GM21423 (cell line): ENCODE data around the gene KIAA1671.
"Not testable (repeated sequence)": the region's sequence is repeated elsewhere in the genome, so short reads cannot be mapped to it uniquely, and the experiment has no call there.

Source experiments
- ATAC-seq: cut with Tn5 transposase; IDR thresholded peaks from one replicate; pipeline ENCODE4 v1.9.1; 2021; ENCODE audit warnings: mild to moderate bottlenecking, moderate library complexity; ENCODE audit not compliant: unreplicated experiment

The KIAA1671 gene

GRCh38 chr22:25183949-25184619 lies 231.6 kb downstream of the KIAA1671 start:
- no peak for ATAC-seq

GRCh38 chr22:25186140-25186539 lies 233.6 kb downstream of the KIAA1671 start:
- no peak for ATAC-seq

GRCh38 chr22:25187469-25187868 lies 235.0 kb downstream of the KIAA1671 start:
- ATAC-seq, result no peak

GRCh38 chr22:25192406-25192805 lies 239.9 kb downstream of the KIAA1671 start:
- ATAC-seq, result no peak

- ATAC-seq, result no peak
Observed at GRCh38 chr22:25193130-25193529, 240.6 kb downstream of the KIAA1671 start.

GRCh38 chr22:25193548-25193947 lies 241.0 kb downstream of the KIAA1671 start:
- no peak for ATAC-seq

GRCh38 chr22:25196326-25196725 lies 243.8 kb downstream of the KIAA1671 start:
- no peak for ATAC-seq

- ATAC-seq, result no peak
Observed at GRCh38 chr22:25197340-25197739, 244.8 kb downstream of the KIAA1671 start.

- ATAC-seq, result no peak
Observed at GRCh38 chr22:25199731-25200520, 247.4 kb downstream of the KIAA1671 start, which contains the start of gene CRYBB3. CRYBB3 (plus strand) TSS chr22:25199858; CDS start chr22:25201397, 1,539 bp downstream.

- ATAC-seq, result no peak
Observed at GRCh38 chr22:25200967-25201366, 248.5 kb downstream of the KIAA1671 start.

GRCh38 chr22:25201557-25202273 lies 249.2 kb downstream of the KIAA1671 start:
- no peak for ATAC-seq

GRCh38 chr22:25202290-25202921 lies 249.9 kb downstream of the KIAA1671 start:
- ATAC-seq, result no peak

- ATAC-seq, result no peak
Observed at GRCh38 chr22:25203082-25203481, 250.6 kb downstream of the KIAA1671 start.

GRCh38 chr22:25204547-25204946 lies 252.0 kb downstream of the KIAA1671 start:
- ATAC-seq, result not testable (repeated sequence)

GRCh38 chr22:25205847-25206246 lies 253.3 kb downstream of the KIAA1671 start:
- no peak for ATAC-seq

GRCh38 chr22:25206998-25207397 lies 254.5 kb downstream of the KIAA1671 start:
- ATAC-seq, result no peak

- no peak for ATAC-seq
Observed at GRCh38 chr22:25207553-25208157, 255.1 kb downstream of the KIAA1671 start.

GRCh38 chr22:25208328-25208727 lies 255.8 kb downstream of the KIAA1671 start:
- ATAC-seq, result no peak

GRCh38 chr22:25208743-25209505 lies 256.4 kb downstream of the KIAA1671 start:
- ATAC-seq, result no peak

- ATAC-seq, result no peak
Observed at GRCh38 chr22:25210793-25211192, 258.3 kb downstream of the KIAA1671 start.
